Measurements from ENCODE around the gene WDR72.

The WDR72 gene

DNA sequence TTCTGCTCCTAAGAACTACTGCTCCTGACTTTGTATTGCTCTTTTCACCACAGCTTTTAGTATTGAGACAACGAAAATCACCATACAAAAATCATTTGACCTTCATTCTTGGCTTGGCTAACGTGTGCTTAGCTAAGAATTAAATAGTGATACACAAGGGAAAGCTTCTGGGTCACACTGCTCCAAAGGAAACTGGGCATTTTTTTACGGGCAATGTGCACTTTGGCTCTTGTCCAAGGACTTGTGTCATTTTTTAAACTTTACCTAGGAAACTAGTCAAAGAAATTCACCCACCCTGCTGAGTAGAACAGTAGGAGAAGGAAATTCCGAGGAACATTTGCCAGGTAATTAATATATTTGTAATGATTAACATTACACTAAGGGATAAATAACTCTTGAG, 19.8 kb downstream of the WDR72 start:
- DNase-seq (ENCODE audit: low read depth in 1 of 2, low spot score in 1 of 2) = no peak
- H3K27ac ChIP-seq (replicated peaks) = no peak overlapping the region
- no peaks in the 10 kb centered on the region for H3K27me3 ChIP-seq (ENCODE audit: insufficient read depth, poor library complexity, severe bottlenecking)
- no peak overlapping the region for H3K4me3 ChIP-seq (replicated peaks; ENCODE audit: insufficient read depth, low read length)
- TF ChIP-seq, protein P1, sequence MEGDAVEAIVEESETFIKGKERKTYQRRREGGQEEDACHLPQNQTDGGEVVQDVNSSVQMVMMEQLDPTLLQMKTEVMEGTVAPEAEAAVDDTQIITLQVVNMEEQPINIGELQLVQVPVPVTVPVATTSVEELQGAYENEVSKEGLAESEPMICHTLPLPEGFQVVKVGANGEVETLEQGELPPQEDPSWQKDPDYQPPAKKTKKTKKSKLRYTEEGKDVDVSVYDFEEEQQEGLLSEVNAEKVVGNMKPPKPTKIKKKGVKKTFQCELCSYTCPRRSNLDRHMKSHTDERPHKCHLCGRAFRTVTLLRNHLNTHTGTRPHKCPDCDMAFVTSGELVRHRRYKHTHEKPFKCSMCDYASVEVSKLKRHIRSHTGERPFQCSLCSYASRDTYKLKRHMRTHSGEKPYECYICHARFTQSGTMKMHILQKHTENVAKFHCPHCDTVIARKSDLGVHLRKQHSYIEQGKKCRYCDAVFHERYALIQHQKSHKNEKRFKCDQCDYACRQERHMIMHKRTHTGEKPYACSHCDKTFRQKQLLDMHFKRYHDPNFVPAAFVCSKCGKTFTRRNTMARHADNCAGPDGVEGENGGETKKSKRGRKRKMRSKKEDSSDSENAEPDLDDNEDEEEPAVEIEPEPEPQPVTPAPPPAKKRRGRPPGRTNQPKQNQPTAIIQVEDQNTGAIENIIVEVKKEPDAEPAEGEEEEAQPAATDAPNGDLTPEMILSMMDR (IDR thresholded peaks at IDR 0.05; ENCODE audit: insufficient read depth, low read length) = no peak
- TF ChIP-seq, protein P2, sequence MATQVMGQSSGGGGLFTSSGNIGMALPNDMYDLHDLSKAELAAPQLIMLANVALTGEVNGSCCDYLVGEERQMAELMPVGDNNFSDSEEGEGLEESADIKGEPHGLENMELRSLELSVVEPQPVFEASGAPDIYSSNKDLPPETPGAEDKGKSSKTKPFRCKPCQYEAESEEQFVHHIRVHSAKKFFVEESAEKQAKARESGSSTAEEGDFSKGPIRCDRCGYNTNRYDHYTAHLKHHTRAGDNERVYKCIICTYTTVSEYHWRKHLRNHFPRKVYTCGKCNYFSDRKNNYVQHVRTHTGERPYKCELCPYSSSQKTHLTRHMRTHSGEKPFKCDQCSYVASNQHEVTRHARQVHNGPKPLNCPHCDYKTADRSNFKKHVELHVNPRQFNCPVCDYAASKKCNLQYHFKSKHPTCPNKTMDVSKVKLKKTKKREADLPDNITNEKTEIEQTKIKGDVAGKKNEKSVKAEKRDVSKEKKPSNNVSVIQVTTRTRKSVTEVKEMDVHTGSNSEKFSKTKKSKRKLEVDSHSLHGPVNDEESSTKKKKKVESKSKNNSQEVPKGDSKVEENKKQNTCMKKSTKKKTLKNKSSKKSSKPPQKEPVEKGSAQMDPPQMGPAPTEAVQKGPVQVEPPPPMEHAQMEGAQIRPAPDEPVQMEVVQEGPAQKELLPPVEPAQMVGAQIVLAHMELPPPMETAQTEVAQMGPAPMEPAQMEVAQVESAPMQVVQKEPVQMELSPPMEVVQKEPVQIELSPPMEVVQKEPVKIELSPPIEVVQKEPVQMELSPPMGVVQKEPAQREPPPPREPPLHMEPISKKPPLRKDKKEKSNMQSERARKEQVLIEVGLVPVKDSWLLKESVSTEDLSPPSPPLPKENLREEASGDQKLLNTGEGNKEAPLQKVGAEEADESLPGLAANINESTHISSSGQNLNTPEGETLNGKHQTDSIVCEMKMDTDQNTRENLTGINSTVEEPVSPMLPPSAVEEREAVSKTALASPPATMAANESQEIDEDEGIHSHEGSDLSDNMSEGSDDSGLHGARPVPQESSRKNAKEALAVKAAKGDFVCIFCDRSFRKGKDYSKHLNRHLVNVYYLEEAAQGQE (IDR thresholded peaks at IDR 0.05; ENCODE audit: insufficient replicate concordance, low read depth) = no peak
- no peak for TF ChIP-seq SPI1 (IDR thresholded peaks at IDR 0.05; ENCODE audit: borderline replicate concordance, low read depth)
- TF ChIP-seq GABPA (IDR thresholded peaks at IDR 0.05; ENCODE audit: low read depth) = no peak
- TF ChIP-seq POLR2AphosphoS5 (IDR thresholded peaks at IDR 0.05; ENCODE audit: low read depth) = no peak

- no peaks in the 10 kb centered on the region for H3K27me3 ChIP-seq (ENCODE audit: insufficient read depth, poor library complexity, severe bottlenecking)
- H3K4me3 ChIP-seq (replicated peaks; ENCODE audit: insufficient read depth, low read length) = no peak overlapping the region
- H3K27ac ChIP-seq (replicated peaks) = no peak overlapping the region
- no peak for DNase-seq (ENCODE audit: low read depth in 1 of 2, low spot score in 1 of 2)
- no peak for TF ChIP-seq SPI1 (IDR thresholded peaks at IDR 0.05; ENCODE audit: borderline replicate concordance, low read depth)
- no peak for TF ChIP-seq POLR2AphosphoS5 (IDR thresholded peaks at IDR 0.05; ENCODE audit: low read depth)
- TF ChIP-seq GABPA (IDR thresholded peaks at IDR 0.05; ENCODE audit: low read depth) = no peak
- TF ChIP-seq, protein P2 (IDR thresholded peaks at IDR 0.05; ENCODE audit: insufficient replicate concordance, low read depth) = no peak
- TF ChIP-seq, protein P1 (IDR thresholded peaks at IDR 0.05; ENCODE audit: insufficient read depth, low read length) = no peak
Observed at GRCh38 chr15:53739187-53739586, 20.3 kb downstream of the WDR72 start.

GRCh38 chr15:53721334-53722087, 38.0 kb downstream of the WDR72 start:
- TF ChIP-seq SPI1 (IDR thresholded peaks at IDR 0.05; ENCODE audit: borderline replicate concordance, low read depth) = no peak
- Histone ChIP-seq H3K27ac (replicated peaks) (no peak overlapping the region), H3K4me3 (replicated peaks; ENCODE audit: insufficient read depth, low read length) (no peak overlapping the region), H3K27me3 (ENCODE audit: insufficient read depth, poor library complexity, severe bottlenecking) (no peaks in the 10 kb centered on the region)
- no peak for DNase-seq (ENCODE audit: low read depth in 1 of 2, low spot score in 1 of 2)

DNA sequence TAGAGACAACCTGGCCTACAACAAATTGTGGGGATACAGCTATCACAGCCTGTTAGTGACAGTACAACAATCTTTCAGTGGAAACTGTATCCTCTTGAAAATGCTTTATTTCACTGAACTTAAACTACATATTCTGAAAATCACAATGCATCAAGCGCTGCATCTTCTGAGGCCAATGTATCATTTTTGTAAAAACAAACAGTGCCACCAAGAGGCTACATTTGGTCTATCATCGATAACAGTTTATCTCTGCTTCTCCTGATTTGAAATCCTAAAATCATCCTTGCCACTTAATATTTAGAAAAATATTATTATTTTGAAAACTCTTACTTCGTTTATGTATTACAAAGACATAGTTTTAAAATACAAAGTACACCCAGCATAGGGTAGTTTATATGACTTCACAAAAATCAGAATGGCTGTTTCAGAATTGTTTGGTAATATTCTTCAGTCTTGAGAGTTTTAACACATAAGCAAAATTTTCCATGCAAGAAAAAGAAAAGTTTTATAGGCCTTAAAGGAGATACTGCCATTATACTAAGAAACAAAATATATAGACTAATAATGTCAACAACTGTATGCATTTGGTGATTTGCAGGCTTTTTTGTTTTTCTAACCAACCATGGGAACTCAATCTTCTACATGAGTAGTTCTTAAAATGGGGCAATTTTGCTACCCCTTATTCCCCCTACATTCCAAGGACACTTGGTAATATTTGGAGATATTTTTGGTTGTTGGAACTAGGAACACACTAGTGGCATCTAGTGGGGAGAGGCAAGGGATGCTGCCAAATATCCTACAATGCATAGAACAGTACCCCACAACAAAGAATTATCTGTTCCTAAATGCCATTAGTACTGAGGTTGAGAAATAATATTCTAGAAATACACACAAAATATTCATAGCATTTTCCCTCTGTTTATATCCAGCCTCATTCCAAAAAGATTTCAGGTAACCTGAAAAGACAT, 42.3 kb downstream of the WDR72 start:
- H3K27me3 ChIP-seq (ENCODE audit: insufficient read depth, poor library complexity, severe bottlenecking) = no peaks in the 10 kb centered on the region
- H3K4me3 ChIP-seq (replicated peaks; ENCODE audit: insufficient read depth, low read length) = no peak overlapping the region
- H3K27ac ChIP-seq (replicated peaks) = no peak overlapping the region
- DNase-seq (ENCODE audit: low read depth in 1 of 2, low spot score in 1 of 2) = no peak
- TF ChIP-seq POLR2AphosphoS5 (IDR thresholded peaks at IDR 0.05; ENCODE audit: low read depth) (no peak), GABPA (IDR thresholded peaks at IDR 0.05; ENCODE audit: low read depth) (no peak), SPI1 (IDR thresholded peaks at IDR 0.05; ENCODE audit: borderline replicate concordance, low read depth) (no peak)
- TF ChIP-seq, protein P2 (IDR thresholded peaks at IDR 0.05; ENCODE audit: insufficient replicate concordance, low read depth) = no peak
- TF ChIP-seq, protein P1 (IDR thresholded peaks at IDR 0.05; ENCODE audit: insufficient read depth, low read length) = no peak
